HCT116 (cell line): ENCODE results near the gene GPR84. TPM values are rescaled to one million over a fixed set of nuclear protein-coding genes. Genes with fewer than 3 reads are reported as not detected.

Experiments used
- ATAC-seq: fragments of 200-7000 bp; cut with Tn5 transposase; 2 replicates; pipeline ENCODE4 v1.9.1; 2020; ENCODE audit warnings: mild to moderate bottlenecking, moderate library complexity
- BruUV-seq: library from RNA; stranded (reverse); fragments of 400-500 nt; replicated peaks from 2 replicates; lab custom pipeline; 2021; lab: Mats Ljungman, UMichigan
- CTCF ChIA-PET: fragments of 300-600 bp; sonication (Branson Sonifier 250); formaldehyde crosslinking; loops from one replicate; lab custom pipeline; 2021; ENCODE audit warnings: antibody characterized with exemption; lab: Charles Lee
- POLR2A ChIA-PET: fragments of 300-600, 350-600 bp; sonication (Branson Sonifier 250); formaldehyde crosslinking; loops from one replicate; lab custom pipeline; 2021; ENCODE audit warnings: antibody characterized with exemption; lab: Charles Lee
- RAD21 ChIA-PET, 2 experiments: fragments of 300-600 bp; sonication (Branson Sonifier 250); formaldehyde crosslinking; loops; one replicate each; lab custom pipeline; 2023; ENCODE audit warnings: low total read pairs in 2 of 2; ENCODE audit not compliant: uncharacterized antibody in 2 of 2, unreplicated experiment in 2 of 2, low non-redundant PET in 1 of 2; lab: Charles Lee
- DNase-seq: peaks from one replicate; pipeline ENCODE4 v3.0.0-alpha.2; 2010; ENCODE audit warnings: low read depth, low spot score
- H2AFZ ChIP-seq: fragments of 200-600 bp; shearing (Covaris generic), sonication (generic); 2 replicates; pipeline ENCODE4 v1.6.1; 2017; ENCODE audit warnings: low read depth, mixed run types, mixed read lengths, antibody characterized with exemption, low read length; ENCODE audit not compliant: poor library complexity, severe bottlenecking
- H3K27ac ChIP-seq: 2 replicates; pipeline ENCODE4 v1.5.1; 2012; ENCODE audit warnings: low read depth, low read length
- H3K27me3 ChIP-seq: fragments of 200-600 bp; sonication (generic); 2 replicates; pipeline ENCODE4 v1.6.1; 2016; ENCODE audit warnings: mixed run types, low read length, mixed read lengths; ENCODE audit not compliant: insufficient read depth
- H3K36me3 ChIP-seq, 2 experiments: fragments of 200-500 bp in 1 of 2; fragments of 200-600 bp in 1 of 2; sonication (Bioruptor generic) in 1 of 2; sonication (generic) in 1 of 2; 2 replicates each; pipeline versions ENCODE4 v1.5.1 to v1.6.1; 2014 to 2016; ENCODE audit warnings: low read length in 2 of 2, inconsistent platforms in 1 of 2, mixed read lengths in 1 of 2, mixed run types in 1 of 2; ENCODE audit not compliant: insufficient read depth in 2 of 2, control insufficient read depth in 1 of 2
- H3K4me1 ChIP-seq, 2 experiments: fragments of 200-600 bp in 1 of 2; sonication (generic) in 1 of 2; 2 replicates each; pipeline versions ENCODE4 v1.5.1 to v1.6.1; 2012 to 2017; ENCODE audit warnings: low read length in 2 of 2, inconsistent platforms in 1 of 2, mild to moderate bottlenecking in 1 of 2, mixed read lengths in 1 of 2, mixed run types in 1 of 2, moderate library complexity in 1 of 2; ENCODE audit not compliant: insufficient read depth in 2 of 2, control insufficient read depth in 1 of 2
- H3K4me2 ChIP-seq: fragments of 200-600 bp; sonication (generic); 2 replicates; pipeline ENCODE4 v1.6.1; 2017; ENCODE audit warnings: mixed run types, low read length, mixed read lengths
- H3K4me3 ChIP-seq, 2 experiments: fragments of 200-600 bp in 1 of 2; sonication (generic) in 1 of 2; replicated peaks in 1 of 2; 2 replicates each; pipeline ENCODE4 v1.5.1; 2011 to 2016; ENCODE audit warnings: low read length in 2 of 2, control low read depth in 1 of 2, low read depth in 1 of 2, mild to moderate bottlenecking in 1 of 2, mixed read lengths in 1 of 2, mixed run types in 1 of 2
- H3K79me2 ChIP-seq: fragments of 200-600 bp; sonication (generic); 2 replicates; pipeline ENCODE4 v1.6.1; 2017; ENCODE audit warnings: mild to moderate bottlenecking, mixed run types, low read length, moderate library complexity, mixed read lengths; ENCODE audit not compliant: insufficient read depth
- H3K9ac ChIP-seq: fragments of 200-600 bp; sonication (generic); 2 replicates; pipeline ENCODE4 v1.6.1; 2016; ENCODE audit warnings: low read length, mixed read lengths
- H3K9me2 ChIP-seq: fragments of 200-600 bp; sonication (generic), shearing (Covaris generic); 2 replicates; pipeline ENCODE4 v1.6.1; 2017; ENCODE audit warnings: mixed run types, mild to moderate bottlenecking, moderate library complexity; ENCODE audit not compliant: insufficient read depth
- H3K9me3 ChIP-seq, 2 experiments: fragments of 200-500 bp in 1 of 2; fragments of 200-600 bp in 1 of 2; sonication (Bioruptor generic) in 1 of 2; sonication (generic) in 1 of 2; 2 replicates each; pipeline ENCODE4 v1.6.1; 2014 to 2017; ENCODE audit warnings: low read length in 2 of 2, mixed read lengths in 2 of 2, inconsistent platforms in 1 of 2, low read depth in 1 of 2, mild to moderate bottlenecking in 1 of 2, mixed run types in 1 of 2, moderate library complexity in 1 of 2; ENCODE audit not compliant: control insufficient read depth in 1 of 2, insufficient read depth in 1 of 2
- H4K20me1 ChIP-seq: fragments of 200-600 bp; sonication (generic), shearing (Covaris generic); 2 replicates; pipeline ENCODE4 v1.6.1; 2017; ENCODE audit warnings: mixed run types, mild to moderate bottlenecking, moderate library complexity; ENCODE audit not compliant: insufficient read depth
- CBX3 ChIP-seq: IDR thresholded peaks from 2 replicates; pipeline ENCODE4 v1.6.1; 2012; ENCODE audit warnings: low read depth
- EGR1 ChIP-seq: IDR thresholded peaks from 2 replicates; pipeline ENCODE4 v1.6.1; 2012; ENCODE audit warnings: low read depth
- SP1 ChIP-seq: IDR thresholded peaks from 2 replicates; pipeline ENCODE4 v1.6.1; 2012; ENCODE audit warnings: low read depth
- intact Hi-C: fragments of 100-400 bp; cut with micrococcal nuclease; formaldehyde crosslinking; loops from 2 replicates; pipeline ENCODE4 v1.10.0; 2022
- total RNA-seq: library from RNA; stranded (reverse); gene quantifications from one replicate; pipeline ENCODE4 v1.2.1, GENCODE V29; 2021; ENCODE audit not compliant: unreplicated experiment
- TF ChIP-seq, protein P1 (sequence below): IDR thresholded peaks from 2 replicates; pipeline ENCODE4 v1.6.1; 2012; ENCODE audit warnings: low read depth

The GPR84 gene
- total RNA-seq, 1 experiment from 2014 or later: not detected

DNA sequence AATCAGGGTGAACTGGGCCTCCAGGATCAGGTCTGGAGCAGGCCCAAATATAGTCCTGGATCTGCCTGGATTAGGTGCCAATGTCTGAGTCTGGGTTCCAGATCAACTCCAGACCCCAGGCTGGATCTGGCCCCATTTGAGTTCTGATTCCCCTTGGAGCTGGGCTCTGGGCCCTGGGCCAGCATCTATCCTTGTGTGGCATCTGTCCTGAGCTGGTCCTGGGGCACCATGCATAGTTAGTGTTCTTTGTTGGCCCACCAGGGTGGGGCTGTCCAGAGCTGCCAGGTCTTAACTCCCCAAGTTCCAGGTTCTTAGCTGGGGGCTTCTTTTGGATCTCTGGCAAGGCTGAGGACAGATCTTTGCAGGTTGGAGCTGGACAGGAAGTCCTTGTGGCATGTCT lies 31.3 kb upstream of the GPR84 start (continued):
- TF ChIP-seq, protein P1, sequence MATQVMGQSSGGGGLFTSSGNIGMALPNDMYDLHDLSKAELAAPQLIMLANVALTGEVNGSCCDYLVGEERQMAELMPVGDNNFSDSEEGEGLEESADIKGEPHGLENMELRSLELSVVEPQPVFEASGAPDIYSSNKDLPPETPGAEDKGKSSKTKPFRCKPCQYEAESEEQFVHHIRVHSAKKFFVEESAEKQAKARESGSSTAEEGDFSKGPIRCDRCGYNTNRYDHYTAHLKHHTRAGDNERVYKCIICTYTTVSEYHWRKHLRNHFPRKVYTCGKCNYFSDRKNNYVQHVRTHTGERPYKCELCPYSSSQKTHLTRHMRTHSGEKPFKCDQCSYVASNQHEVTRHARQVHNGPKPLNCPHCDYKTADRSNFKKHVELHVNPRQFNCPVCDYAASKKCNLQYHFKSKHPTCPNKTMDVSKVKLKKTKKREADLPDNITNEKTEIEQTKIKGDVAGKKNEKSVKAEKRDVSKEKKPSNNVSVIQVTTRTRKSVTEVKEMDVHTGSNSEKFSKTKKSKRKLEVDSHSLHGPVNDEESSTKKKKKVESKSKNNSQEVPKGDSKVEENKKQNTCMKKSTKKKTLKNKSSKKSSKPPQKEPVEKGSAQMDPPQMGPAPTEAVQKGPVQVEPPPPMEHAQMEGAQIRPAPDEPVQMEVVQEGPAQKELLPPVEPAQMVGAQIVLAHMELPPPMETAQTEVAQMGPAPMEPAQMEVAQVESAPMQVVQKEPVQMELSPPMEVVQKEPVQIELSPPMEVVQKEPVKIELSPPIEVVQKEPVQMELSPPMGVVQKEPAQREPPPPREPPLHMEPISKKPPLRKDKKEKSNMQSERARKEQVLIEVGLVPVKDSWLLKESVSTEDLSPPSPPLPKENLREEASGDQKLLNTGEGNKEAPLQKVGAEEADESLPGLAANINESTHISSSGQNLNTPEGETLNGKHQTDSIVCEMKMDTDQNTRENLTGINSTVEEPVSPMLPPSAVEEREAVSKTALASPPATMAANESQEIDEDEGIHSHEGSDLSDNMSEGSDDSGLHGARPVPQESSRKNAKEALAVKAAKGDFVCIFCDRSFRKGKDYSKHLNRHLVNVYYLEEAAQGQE: no peak
- TF ChIP-seq, all 23 proteins: peak for 0

DNA sequence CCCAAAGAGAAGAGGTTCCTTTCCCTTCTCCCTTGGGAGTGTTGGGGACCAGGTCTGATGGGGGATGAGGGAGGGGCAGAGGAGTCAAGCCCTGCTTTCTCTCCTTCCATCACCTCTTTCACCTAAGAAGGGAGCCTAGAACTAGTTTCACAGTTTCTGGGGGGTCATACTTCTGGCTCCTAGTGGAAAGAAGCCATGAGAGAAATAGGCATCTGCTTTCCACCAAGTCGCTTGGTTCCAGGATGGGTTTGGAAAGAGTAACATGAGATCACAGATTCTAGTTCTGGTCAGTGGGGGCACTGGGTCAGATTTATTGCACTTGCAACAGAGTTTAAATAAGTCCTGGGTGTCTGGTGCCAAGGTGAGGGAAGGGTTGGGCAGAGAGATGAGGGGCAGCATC lies 30.7 kb upstream of the GPR84 start:
- H3K36me3 ChIP-seq: peaks cover 24 to 27% of the 10 kb centered on the region in 2 experiments; a peak in 3 of 4 replicates
- H3K9ac ChIP-seq: no peak overlapping the region
- H4K20me1 ChIP-seq: no peaks in the 10 kb centered on the region
- H3K9me2 ChIP-seq: no peaks in the 10 kb centered on the region
- no TSS peak for BruUV-seq
- TF ChIP-seq SP1 (no peak), EGR1 (no peak), CBX3 (no peak)
- no peak overlapping the region for H2AFZ ChIP-seq
- H3K4me1 ChIP-seq: peaks cover 6 to 22% of the 10 kb centered on the region in 2 experiments; a peak in 3 of 4 replicates
- ChIA-PET CTCF (no interaction called here), POLR2A (no interaction called here), RAD21 (no interaction called here)
- DNase-seq (no peak), ATAC-seq (no peak)
- H3K27ac ChIP-seq: no peak overlapping the region
- no peaks in the 10 kb centered on the region for H3K27me3 ChIP-seq
- H3K79me2 ChIP-seq: no peaks in the 10 kb centered on the region
- intact Hi-C loops: loop anchor here (1.0 kb wide), 1 partner anchor 25 kb away; no protein-coding TSS in a partner anchor
- no peak overlapping the region for H3K4me3 ChIP-seq
- no peaks in the 10 kb centered on the region for H3K9me3 ChIP-seq
- no peak overlapping the region for H3K4me2 ChIP-seq
